Measurements from ENCODE around the gene SRSF10.
"Not testable (repeated sequence)": the region's sequence is repeated elsewhere in the genome, so short reads cannot be mapped to it uniquely, and the experiment has no call there.

The SRSF10 gene

GRCh38 chr1:23958040-23958809 lies 21.9 kb downstream of the SRSF10 start:
- not testable (repeated sequence) for DNase-seq

GRCh38 chr1:23957096-23957495 lies 23.0 kb downstream of the SRSF10 start:
- no peak for DNase-seq

GRCh38 chr1:23953020-23953419 lies 27.1 kb downstream of the SRSF10 start:
- DNase-seq: no peak

- DNase-seq: no peak
Measured at GRCh38 chr1:23947366-23947765, 32.8 kb downstream of the SRSF10 start.

GRCh38 chr1:23936481-23937176 lies 43.5 kb downstream of the SRSF10 start:
- DNase-seq: no peak

GRCh38 chr1:23931491-23931880 lies 48.6 kb downstream of the SRSF10 start:
- no peak for DNase-seq

- peak; percentile 45 for DNase-seq
Measured at GRCh38 chr1:23930861-23931490, 49.2 kb downstream of the SRSF10 start.

GRCh38 chr1:23930270-23930669 lies 49.9 kb downstream of the SRSF10 start:
- no peak for DNase-seq

- no peak for DNase-seq
Measured at GRCh38 chr1:23928789-23929188, 51.3 kb downstream of the SRSF10 start.

- DNase-seq: no peak
Measured at GRCh38 chr1:23927097-23927496, 53.0 kb downstream of the SRSF10 start.

- no peak for DNase-seq
Measured at GRCh38 chr1:23925279-23925678, 54.8 kb downstream of the SRSF10 start.

- no peak for DNase-seq
Measured at GRCh38 chr1:23924601-23925000, 55.5 kb downstream of the SRSF10 start.

GRCh38 chr1:23923592-23924499 lies 56.3 kb downstream of the SRSF10 start:
- no peak for DNase-seq

- DNase-seq: no peak
Measured at GRCh38 chr1:23922321-23922943, 57.7 kb downstream of the SRSF10 start.

GRCh38 chr1:23916209-23917131 lies 63.7 kb downstream of the SRSF10 start:
- peak; percentile 4 for DNase-seq

GRCh38 chr1:23915466-23915865 lies 64.7 kb downstream of the SRSF10 start:
- DNase-seq: no peak

- no peak for DNase-seq
Measured at GRCh38 chr1:23914921-23915320, 65.2 kb downstream of the SRSF10 start.

Measured in amniotic stem cell (primary cell).